Loucy (cell line): ENCODE data around the gene TTLL13.
"Not testable (repeated sequence)": the region's sequence is repeated elsewhere in the genome, so short reads cannot be mapped to it uniquely, and the experiment has no call there.

Source experiments
- H2AFZ ChIP-seq: fragments of 200-600 bp; sonication (generic); 2 replicates; pipeline ENCODE4 v1.6.0; 2016; ENCODE audit warnings: antibody characterized with exemption, mild to moderate bottlenecking, low read length, moderate library complexity
- H3F3A ChIP-seq: fragments of 200-600 bp; 2 replicates; pipeline ENCODE4 v1.6.0; 2016; ENCODE audit warnings: antibody characterized with exemption, low read depth, mild to moderate bottlenecking
- H3K27me3 ChIP-seq: fragments of 200-600 bp; sonication (generic); 2 replicates; pipeline ENCODE4 v1.6.1; 2014; ENCODE audit warnings: low read length, mild to moderate bottlenecking; ENCODE audit not compliant: insufficient read depth, poor library complexity, severe bottlenecking
- H3K36me3 ChIP-seq: fragments of 200-600 bp; sonication (generic); 2 replicates; pipeline ENCODE4 v1.6.1; 2016; ENCODE audit warnings: low read length; ENCODE audit not compliant: insufficient read depth
- H3K4me1 ChIP-seq: fragments of 200-600 bp; sonication (generic); 2 replicates; pipeline ENCODE4 v1.5.1; 2014; ENCODE audit warnings: low read length, mild to moderate bottlenecking; ENCODE audit not compliant: insufficient read depth, poor library complexity, severe bottlenecking
- H3K4me2 ChIP-seq: fragments of 200-600 bp; sonication (generic); 2 replicates; pipeline ENCODE4 v1.6.0; 2014; ENCODE audit warnings: antibody characterized with exemption, low read length, low read depth, mild to moderate bottlenecking; ENCODE audit not compliant: poor library complexity, severe bottlenecking
- H3K4me3 ChIP-seq: fragments of 200-600 bp; sonication (generic); 2 replicates; pipeline ENCODE4 v1.5.1; 2014; ENCODE audit warnings: low read length, mild to moderate bottlenecking, mixed read lengths; ENCODE audit not compliant: poor library complexity, severe bottlenecking
- H3K79me2 ChIP-seq: fragments of 200-600 bp; sonication (generic); 2 replicates; pipeline ENCODE4 v1.6.1; 2014; ENCODE audit warnings: low read length; ENCODE audit not compliant: insufficient read depth
- H3K9ac ChIP-seq: fragments of 200-600 bp; sonication (generic); 2 replicates; pipeline ENCODE4 v1.6.0; 2014; ENCODE audit warnings: mild to moderate bottlenecking, low read depth, low read length, moderate library complexity; ENCODE audit not compliant: poor library complexity, severe bottlenecking
- H3K9me2 ChIP-seq: fragments of 200-600 bp; sonication (generic); replicated peaks from 2 replicates; pipeline ENCODE4 v1.6.1; 2016; ENCODE audit warnings: low read depth, low read length, mixed read lengths
- H3K9me3 ChIP-seq: fragments of 200-600 bp; sonication (generic); 2 replicates; pipeline ENCODE4 v1.6.1; 2014; ENCODE audit warnings: mild to moderate bottlenecking, antibody characterized with exemption, low read length, low read depth; ENCODE audit not compliant: insufficient read depth
- H4K20me1 ChIP-seq: fragments of 200-600 bp; sonication (generic); 2 replicates; pipeline ENCODE4 v1.6.0; 2014; ENCODE audit warnings: antibody characterized with exemption, low read length, mild to moderate bottlenecking; ENCODE audit not compliant: insufficient read depth, poor library complexity, severe bottlenecking
- EZH2phosphoT487 ChIP-seq: fragments of 200-600 bp; IDR thresholded peaks from 2 replicates; pipeline ENCODE4 v1.6.1; 2018; ENCODE audit warnings: antibody characterized with exemption, mild to moderate bottlenecking, moderate library complexity, borderline replicate concordance
- TF ChIP-seq, protein P1 (sequence below): fragments of 200-600 bp; sonication (generic); conservative IDR thresholded peaks from 2 replicates; pipeline ENCODE4 v1.5.1; 2014; ENCODE audit warnings: mild to moderate bottlenecking, antibody characterized with exemption, low read length

Gene TTLL13

DNA sequence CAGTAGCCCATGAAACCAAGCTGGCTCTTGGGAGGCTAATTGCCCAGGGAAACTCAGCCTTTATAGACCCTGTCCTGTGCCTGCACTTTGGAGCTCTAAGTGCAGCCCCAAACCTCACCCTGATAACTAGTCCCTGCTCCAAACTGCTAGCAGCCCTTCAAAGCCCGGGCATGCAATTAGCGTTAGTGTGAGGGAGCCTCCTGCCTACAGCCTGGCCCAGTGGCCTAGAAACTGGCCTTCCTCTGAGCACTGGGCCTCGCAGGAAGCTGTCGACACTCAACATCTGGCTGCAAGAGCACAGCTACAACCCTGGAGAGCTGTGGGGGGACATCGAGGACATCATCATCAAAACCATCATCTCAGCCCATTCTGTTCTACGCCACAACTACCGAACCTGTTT is 8.4 kb downstream of the TTLL13 start:
- H3K4me2 ChIP-seq: no peak overlapping the region
- TF ChIP-seq, protein P1, sequence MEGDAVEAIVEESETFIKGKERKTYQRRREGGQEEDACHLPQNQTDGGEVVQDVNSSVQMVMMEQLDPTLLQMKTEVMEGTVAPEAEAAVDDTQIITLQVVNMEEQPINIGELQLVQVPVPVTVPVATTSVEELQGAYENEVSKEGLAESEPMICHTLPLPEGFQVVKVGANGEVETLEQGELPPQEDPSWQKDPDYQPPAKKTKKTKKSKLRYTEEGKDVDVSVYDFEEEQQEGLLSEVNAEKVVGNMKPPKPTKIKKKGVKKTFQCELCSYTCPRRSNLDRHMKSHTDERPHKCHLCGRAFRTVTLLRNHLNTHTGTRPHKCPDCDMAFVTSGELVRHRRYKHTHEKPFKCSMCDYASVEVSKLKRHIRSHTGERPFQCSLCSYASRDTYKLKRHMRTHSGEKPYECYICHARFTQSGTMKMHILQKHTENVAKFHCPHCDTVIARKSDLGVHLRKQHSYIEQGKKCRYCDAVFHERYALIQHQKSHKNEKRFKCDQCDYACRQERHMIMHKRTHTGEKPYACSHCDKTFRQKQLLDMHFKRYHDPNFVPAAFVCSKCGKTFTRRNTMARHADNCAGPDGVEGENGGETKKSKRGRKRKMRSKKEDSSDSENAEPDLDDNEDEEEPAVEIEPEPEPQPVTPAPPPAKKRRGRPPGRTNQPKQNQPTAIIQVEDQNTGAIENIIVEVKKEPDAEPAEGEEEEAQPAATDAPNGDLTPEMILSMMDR: no peak
- TF ChIP-seq EZH2phosphoT487: no peak
- H3K36me3 ChIP-seq: no peaks in the 10 kb centered on the region
- no peaks in the 10 kb centered on the region for H3F3A ChIP-seq
- no peaks in the 10 kb centered on the region for H3K9me3 ChIP-seq
- no peaks in the 10 kb centered on the region for H3K79me2 ChIP-seq
- H3K27me3 ChIP-seq: no peaks in the 10 kb centered on the region
- H2AFZ ChIP-seq: no peak overlapping the region
- no peak overlapping the region for H3K4me3 ChIP-seq
- H4K20me1 ChIP-seq: no peaks in the 10 kb centered on the region
- H3K4me1 ChIP-seq: no peaks in the 10 kb centered on the region
- no peak overlapping the region for H3K9ac ChIP-seq
- no peaks in the 10 kb centered on the region for H3K9me2 ChIP-seq

GRCh38 chr15:90259524-90259923 is 10.2 kb downstream of the TTLL13 start:
- Histone ChIP-seq H3F3A (no peaks in the 10 kb centered on the region), H3K4me1 (peaks cover 7% of the 10 kb centered on the region), H3K4me2 (no peak overlapping the region), H2AFZ (no peak overlapping the region), H3K79me2 (peaks cover 10% of the 10 kb centered on the region), H4K20me1 (no peaks in the 10 kb centered on the region), H3K9me2 (no peaks in the 10 kb centered on the region), H3K27me3 (no peaks in the 10 kb centered on the region), H3K9ac (no peak overlapping the region), H3K36me3 (no peaks in the 10 kb centered on the region), H3K4me3 (no peak overlapping the region), H3K9me3 (no peaks in the 10 kb centered on the region)
- TF ChIP-seq EZH2phosphoT487: no peak
- TF ChIP-seq, protein P1: no peak

- H2AFZ ChIP-seq, H3K9ac ChIP-seq, H3K27me3 ChIP-seq, H3K9me3 ChIP-seq, H3K4me3 ChIP-seq, H4K20me1 ChIP-seq, H3K4me2 ChIP-seq, H3K9me2 ChIP-seq, H3F3A ChIP-seq, H3K36me3 ChIP-seq: not testable (repeated sequence)
- H3K4me1 ChIP-seq: peaks cover 13% of the 10 kb centered on the region
- H3K79me2 ChIP-seq: peaks cover 20% of the 10 kb centered on the region
Measured at GRCh38 chr15:90260731-90261130, 11.4 kb downstream of the TTLL13 start.

- Histone ChIP-seq H3K36me3 (no peaks in the 10 kb centered on the region), H4K20me1 (peaks cover 7% of the 10 kb centered on the region), H3K79me2 (peaks cover 31% of the 10 kb centered on the region), H3K4me3 (no peak overlapping the region), H3K4me1 (peaks cover 16% of the 10 kb centered on the region), H3K4me2 (no peak overlapping the region), H2AFZ (no peak overlapping the region), H3K27me3 (no peaks in the 10 kb centered on the region), H3K9me2 (no peaks in the 10 kb centered on the region), H3K9ac (no peak overlapping the region), H3F3A (no peaks in the 10 kb centered on the region), H3K9me3 (no peaks in the 10 kb centered on the region)
- no peak for TF ChIP-seq EZH2phosphoT487
- TF ChIP-seq, protein P1: no peak
Measured at GRCh38 chr15:90261811-90262210, 12.5 kb downstream of the TTLL13 start.
